B cell (primary cell): Measurements from ENCODE around the gene XRCC1. TPM values are rescaled to one million over a fixed set of nuclear protein-coding genes. Genes with fewer than 3 reads are reported as not detected.
A peak's percentile ranks its signal among the peaks of the same experiment; 100 is the strongest.

Source experiments
- ATAC-seq: fragments of 200-7000 bp; cut with Tn5 transposase; one replicate; pipeline ENCODE4 v1.10.0; 2021; ENCODE audit warnings: low read depth, mild to moderate bottlenecking, moderate number of reproducible peaks, moderate library complexity
- CTCF ChIA-PET: fragments of 350-600 bp; sonication (Branson Sonifier 250); formaldehyde crosslinking; loops from one replicate; lab custom pipeline; 2021; ENCODE audit warnings: antibody characterized with exemption, inconsistent platforms; lab: Charles Lee
- POLR2A ChIA-PET: fragments of 350-600 bp; sonication (Branson Sonifier 250); formaldehyde crosslinking; loops from one replicate; lab custom pipeline; 2021; ENCODE audit warnings: antibody characterized with exemption; lab: Charles Lee
- DNase-seq: peaks from one replicate; pipeline ENCODE4 v3.0.0; 2013
- H2AFZ ChIP-seq: 2 replicates; pipeline ENCODE4 v1.6.1; 2012; ENCODE audit warnings: mild to moderate bottlenecking, low read depth, low read length; ENCODE audit not compliant: insufficient read depth, poor library complexity, severe bottlenecking
- H3K27ac ChIP-seq, 2 donors: 1 replicate in 1 of 2; 2 replicates in 1 of 2; pipeline ENCODE4 v1.5.1; 2012 to 2013; ENCODE audit warnings: low read length in 2 of 2, mild to moderate bottlenecking in 2 of 2, moderate library complexity in 1 of 2
- H3K27me3 ChIP-seq, 4 experiments: fragments of 200-600 bp in 1 of 4; sonication (generic) in 1 of 4; replicated peaks in 1 of 4; 1 replicate in 2 of 4; 2 replicates in 2 of 4; pipeline versions ENCODE4 v1.6.1 to v1.7.0; 2013 to 2016; ENCODE audit warnings: low read length in 3 of 4, mild to moderate bottlenecking in 2 of 4, mixed read lengths in 1 of 4, moderate library complexity in 1 of 4; ENCODE audit not compliant: insufficient read depth in 4 of 4, control insufficient read depth in 3 of 4; ENCODE audit errors: control extremely low read depth in 1 of 4
- H3K36me3 ChIP-seq, 2 experiments: replicated peaks in 1 of 2; 1 replicate in 1 of 2; 2 replicates in 1 of 2; pipeline versions ENCODE4 v1.6.1 to v1.7.1; 2013; ENCODE audit warnings: low read length in 1 of 2; ENCODE audit not compliant: insufficient read depth in 2 of 2, control insufficient read depth in 1 of 2; ENCODE audit errors: control extremely low read depth in 1 of 2, extremely low read depth in 1 of 2
- H3K4me1 ChIP-seq, 2 donors: fragments of 200-600 bp in 1 of 2; sonication (generic) in 1 of 2; 1 replicate in 1 of 2; 2 replicates in 1 of 2; pipeline versions ENCODE4 v1.5.1 to v1.6.1; 2013 to 2017; ENCODE audit warnings: low read length in 2 of 2; ENCODE audit not compliant: control insufficient read depth in 2 of 2, insufficient read depth in 2 of 2
- H3K4me2 ChIP-seq: replicated peaks from 2 replicates; pipeline ENCODE3; 2012; ENCODE audit warnings: mild to moderate bottlenecking, low read depth, low read length; ENCODE audit not compliant: poor library complexity, severe bottlenecking
- H3K4me3 ChIP-seq, 5 experiments: fragments of 200-600 bp in 1 of 5; sonication (generic) in 1 of 5; 1 replicate in 3 of 5; 2 replicates in 2 of 5; pipeline versions ENCODE4 v1.5.1 to v1.7.0; 2011 to 2016; ENCODE audit warnings: low read length in 4 of 5, mild to moderate bottlenecking in 4 of 5, low read depth in 2 of 5, control low read depth in 1 of 5, moderate library complexity in 1 of 5; ENCODE audit not compliant: insufficient read depth in 1 of 5; ENCODE audit errors: control extremely low read depth in 1 of 5, extremely low read depth in 1 of 5
- H3K79me2 ChIP-seq: fragments of 200-600 bp; sonication (generic); one replicate; pipeline ENCODE4 v1.6.0; 2016; ENCODE audit warnings: low read length; ENCODE audit not compliant: control insufficient read depth, insufficient read depth
- H3K9ac ChIP-seq: fragments of 200-600 bp; sonication (generic); 2 replicates; pipeline ENCODE4 v1.6.1; 2017; ENCODE audit warnings: mild to moderate bottlenecking, low read length, moderate library complexity
- H3K9me3 ChIP-seq, 3 donors: one replicate each; pipeline versions ENCODE4 v1.6.1 to v1.7.1; 2013; ENCODE audit warnings: low read length in 2 of 3; ENCODE audit not compliant: control insufficient read depth in 2 of 3, insufficient read depth in 1 of 3; ENCODE audit errors: control extremely low read depth in 1 of 3
- H4K20me1 ChIP-seq: 2 replicates; pipeline ENCODE4 v1.6.0; 2012; ENCODE audit warnings: mild to moderate bottlenecking, low read length; ENCODE audit not compliant: insufficient read depth, control insufficient read depth, poor library complexity, severe bottlenecking
- H3K27ac Mint-ChIP-seq: one replicate; pipeline ENCODE4 v1.8.0; 2021; ENCODE audit warnings: mixed read lengths
- H3K27me3 Mint-ChIP-seq: one replicate; pipeline ENCODE4 v1.8.0; 2021; ENCODE audit warnings: mixed read lengths
- H3K4me1 Mint-ChIP-seq: one replicate; pipeline ENCODE4 v1.8.0; 2021; ENCODE audit warnings: mixed read lengths
- H3K4me3 Mint-ChIP-seq: one replicate; pipeline ENCODE4 v1.8.0; 2021; ENCODE audit warnings: mixed read lengths
- H3K9me3 Mint-ChIP-seq: one replicate; pipeline ENCODE4 v1.8.0; 2022; ENCODE audit warnings: mixed read lengths; ENCODE audit not compliant: insufficient read depth
- EZH2 ChIP-seq: IDR thresholded peaks from 2 replicates; pipeline ENCODE4 v1.6.1; 2012; ENCODE audit warnings: borderline replicate concordance, low read depth, mild to moderate bottlenecking, moderate library complexity, low read length; ENCODE audit not compliant: insufficient read depth, poor library complexity, severe bottlenecking
- WGBS: methylation state at CpG from one replicate; pipeline ENCODE4 v1.1.5; 2013; ENCODE audit warnings: missing lambda C conversion rate; ENCODE audit not compliant: insufficient coverage; 5-methylcytosine and 5-hydroxymethylcytosine counted together
- intact Hi-C: fragments of 100-400 bp; cut with micrococcal nuclease; formaldehyde crosslinking; loops from one replicate; pipeline ENCODE4 v1.10.0; 2022
- polyA plus RNA-seq: library from polyadenylated mRNA; depleted of rRNA; stranded (reverse); fragments of >200 nt; gene quantifications from 2 replicates; pipeline ENCODE4 v1.2.3, GENCODE V29; 2012
- total RNA-seq, 2 donors: library from RNA; stranded (reverse); fragments of 120-200 nt in 1 of 2; gene quantifications; 1 replicate in 1 of 2; 2 replicates in 1 of 2; pipeline versions ENCODE4 v1.2.3 to v1.2.4, GENCODE V29; 2013 to 2022
- TF ChIP-seq, protein P1 (sequence below): fragments of 200-600 bp; IDR thresholded peaks from one replicate; pipeline ENCODE4 v1.8.0; 2022; ENCODE audit warnings: antibody characterized with exemption, mild to moderate bottlenecking

XRCC1 gene
- total and polyA plus RNA-seq, 2 donors (not counting 1 experiment from before 2014, with no cell fraction given): 34.6 to 38.2 TPM

DNA sequence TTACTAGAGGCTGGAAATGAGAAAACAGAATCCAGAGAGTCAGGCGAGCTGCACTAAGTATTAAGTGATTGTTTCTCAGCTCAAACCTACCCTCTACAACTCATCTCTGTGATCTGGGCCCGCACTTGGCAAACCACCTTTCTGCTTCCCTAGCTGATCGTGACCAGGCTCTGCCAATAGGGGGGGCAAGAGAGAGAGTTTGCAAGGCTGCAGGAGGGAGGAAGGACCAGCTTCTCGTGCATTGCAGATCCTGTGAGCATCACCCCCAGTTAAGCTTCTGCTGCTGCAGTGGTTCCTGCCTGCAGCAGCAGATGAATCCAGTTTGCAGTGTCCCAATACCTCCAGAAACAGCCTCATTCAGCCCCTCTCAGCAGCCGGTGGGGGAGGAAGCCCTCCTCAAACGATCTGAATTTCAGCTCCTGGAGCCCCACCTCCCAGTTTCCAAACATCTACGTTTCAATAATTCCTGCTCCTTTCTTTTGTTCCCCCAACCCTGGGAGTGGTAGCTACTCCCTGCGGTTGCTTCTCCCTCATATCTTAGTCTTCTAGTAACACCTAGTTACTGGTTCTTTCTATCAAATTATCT lies 20.0 kb downstream of the XRCC1 start:
- ATAC-seq: peak; percentile 94
- Mint-ChIP-seq H3K4me3 (no peak overlapping the region), H3K27me3 (no peaks in the 10 kb centered on the region), H3K27ac (peak overlapping the region; percentile 3), H3K4me1 (peaks cover 11% of the 10 kb centered on the region), H3K9me3 (no peaks in the 10 kb centered on the region)
- no peak overlapping the region for H3K4me3 ChIP-seq
- no peaks in the 10 kb centered on the region for H3K27me3 ChIP-seq
- no peak overlapping the region for H3K4me2 ChIP-seq
- intact Hi-C loops: loop anchor here (1.0 kb wide), 2 partner anchors 41 to 97 kb away; partner anchors contain the start of genes IRGQ and ZNF576
- H3K79me2 ChIP-seq: peaks cover 44% of the 10 kb centered on the region
- peaks cover 6 to 60% of the 10 kb centered on the region in 2 experiments for H3K36me3 ChIP-seq
- peak; percentile 83 for DNase-seq
- no peak overlapping the region for H2AFZ ChIP-seq
- no peak overlapping the region for H3K9ac ChIP-seq
- H3K4me1 ChIP-seq: peaks cover under 1 to 10% of the 10 kb centered on the region in 2 donors
- CTCF ChIA-PET: interaction anchor here (0.6 to 8.9 kb wide), 32 partner anchors 8 to 254 kb away, joined by 3 to 126 read pairs (median 5); partner anchors contain the start of genes IRGQ, PINLYP, XRCC1 and ZNF575
- 19% methylated on average over 4 of the region's 8 CpGs for WGBS
- H3K9me3 ChIP-seq: no peaks in the 10 kb centered on the region
- no peak for TF ChIP-seq EZH2
- TF ChIP-seq, protein P1, sequence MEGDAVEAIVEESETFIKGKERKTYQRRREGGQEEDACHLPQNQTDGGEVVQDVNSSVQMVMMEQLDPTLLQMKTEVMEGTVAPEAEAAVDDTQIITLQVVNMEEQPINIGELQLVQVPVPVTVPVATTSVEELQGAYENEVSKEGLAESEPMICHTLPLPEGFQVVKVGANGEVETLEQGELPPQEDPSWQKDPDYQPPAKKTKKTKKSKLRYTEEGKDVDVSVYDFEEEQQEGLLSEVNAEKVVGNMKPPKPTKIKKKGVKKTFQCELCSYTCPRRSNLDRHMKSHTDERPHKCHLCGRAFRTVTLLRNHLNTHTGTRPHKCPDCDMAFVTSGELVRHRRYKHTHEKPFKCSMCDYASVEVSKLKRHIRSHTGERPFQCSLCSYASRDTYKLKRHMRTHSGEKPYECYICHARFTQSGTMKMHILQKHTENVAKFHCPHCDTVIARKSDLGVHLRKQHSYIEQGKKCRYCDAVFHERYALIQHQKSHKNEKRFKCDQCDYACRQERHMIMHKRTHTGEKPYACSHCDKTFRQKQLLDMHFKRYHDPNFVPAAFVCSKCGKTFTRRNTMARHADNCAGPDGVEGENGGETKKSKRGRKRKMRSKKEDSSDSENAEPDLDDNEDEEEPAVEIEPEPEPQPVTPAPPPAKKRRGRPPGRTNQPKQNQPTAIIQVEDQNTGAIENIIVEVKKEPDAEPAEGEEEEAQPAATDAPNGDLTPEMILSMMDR: peak; percentile 83
- POLR2A ChIA-PET: interaction anchor here (0.5 to 1.4 kb wide), 4 partner anchors 12 to 169 kb away, joined by 3 to 4 read pairs (median 4); partner anchors contain the start of genes IRGQ and ZNF576
- peaks cover 28% of the 10 kb centered on the region for H4K20me1 ChIP-seq
- H3K27ac ChIP-seq: no peak overlapping the region

DNA sequence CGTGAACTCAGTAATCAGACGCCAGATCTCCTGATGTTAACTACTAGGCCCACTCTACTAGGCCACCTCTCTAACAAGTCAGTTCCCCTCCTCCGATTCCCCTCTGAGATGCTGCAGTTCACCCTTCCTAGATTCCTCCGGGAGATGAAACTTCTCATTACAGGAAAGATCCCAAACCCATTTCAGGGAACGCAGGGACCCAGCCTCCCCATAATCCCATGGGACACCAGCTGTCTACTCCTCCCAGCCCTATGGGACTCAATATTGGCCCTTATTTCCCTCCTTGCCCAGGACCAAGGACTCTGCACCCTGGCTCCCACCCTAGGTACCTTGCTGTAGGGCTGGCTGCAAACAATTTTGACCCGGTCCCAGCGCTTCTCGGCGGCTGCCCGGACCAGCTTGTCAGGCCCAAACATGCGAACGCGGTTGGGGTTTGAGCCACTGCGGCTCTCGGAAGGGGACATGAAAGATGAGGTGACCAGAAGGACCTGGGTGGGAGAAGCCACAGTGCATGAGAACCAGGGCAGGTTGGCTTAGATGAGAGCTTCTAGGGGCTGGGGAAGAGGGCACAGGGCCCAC lies 20.9 kb downstream of the XRCC1 start:
- intact Hi-C loops: no loop called here
- Histone ChIP-seq H3K9ac (no peak overlapping the region), H3K4me3 (no peak overlapping the region), H3K4me2 (no peak overlapping the region), H4K20me1 (peaks cover 28% of the 10 kb centered on the region), H3K4me1 (peaks cover 0 to 9% of the 10 kb centered on the region in 2 donors), H3K36me3 (peaks cover 7 to 68% of the 10 kb centered on the region in 2 experiments), H3K9me3 (no peaks in the 10 kb centered on the region), H2AFZ (no peak overlapping the region), H3K79me2 (peaks cover 39% of the 10 kb centered on the region), H3K27ac (no peak overlapping the region), H3K27me3 (no peaks in the 10 kb centered on the region)
- no peak overlapping the region for H3K27ac Mint-ChIP-seq
- no peak overlapping the region for H3K4me3 Mint-ChIP-seq
- H3K9me3 Mint-ChIP-seq: no peaks in the 10 kb centered on the region
- DNase-seq (no peak), ATAC-seq (no peak)
- TF ChIP-seq EZH2: no peak
- TF ChIP-seq, protein P1: no peak
- ChIA-PET POLR2A (interaction anchor here (1.4 kb wide), 1 partner anchor 42 kb away, joined by 4 read pairs; the partner anchor contains the start of genes IRGQ and ZNF576), CTCF (interaction anchor here (0.6 to 8.9 kb wide), 22 partner anchors 9 to 255 kb away, joined by 3 to 126 read pairs (median 6); partner anchors contain the start of genes IRGQ, PINLYP, XRCC1 and ZNF575)
- H3K4me1 Mint-ChIP-seq: peaks cover 7% of the 10 kb centered on the region
- WGBS: 96% methylated on average over 14 of the region's 15 CpGs
- H3K27me3 Mint-ChIP-seq: no peaks in the 10 kb centered on the region
